Tibial nerve (tissue), 4 donors: Measurements from ENCODE around the gene NNT.
"Not testable (repeated sequence)": the region's sequence is repeated elsewhere in the genome, so short reads cannot be mapped to it uniquely, and the experiment has no call there.

ENCODE experiments used
- CTCF ChIP-seq, 5 experiments: fragments of 200-600 bp in 3 of 5; fragments of 450-650 bp in 2 of 5; sonication (generic) in 3 of 5; IDR thresholded peaks; one replicate each; pipeline ENCODE4 v1.5.1; 2016 to 2019; ENCODE audit warnings: antibody characterized with exemption in 5 of 5, mild to moderate bottlenecking in 3 of 5, moderate library complexity in 2 of 5
- EP300 ChIP-seq, 2 donors: sonication (generic); formaldehyde crosslinking; IDR thresholded peaks; one replicate each; pipeline ENCODE4 v1.6.1; 2017; ENCODE audit warnings: antibody characterized with exemption in 2 of 2, mild to moderate bottlenecking in 1 of 2
- POLR2A ChIP-seq, 2 donors: fragments of 450-650 bp; IDR thresholded peaks; one replicate each; pipeline ENCODE4 v1.6.1; 2017; ENCODE audit warnings: antibody characterized with exemption in 2 of 2, mild to moderate bottlenecking in 2 of 2, moderate library complexity in 2 of 2

- TF ChIP-seq CTCF, EP300, POLR2A (IDR thresholded peaks at IDR 0.05): not testable (repeated sequence)
Measured at GRCh38 chr5:43706576-43706975, 103.6 kb downstream of the NNT start.
